ENCODE measurements around the gene FCSK.

- TF ChIP-seq CTCF (IDR thresholded peaks at IDR 0.05) = no peak
- TF ChIP-seq POLR2A (IDR thresholded peaks at IDR 0.05) = no peak
Measured at GRCh38 chr16:70478912-70479341, 24.5 kb downstream of the FCSK start.

Data from uterus (tissue), 2 donors.